HepG2 (cell line): ENCODE data around the gene RABGEF1. TPM values are rescaled to one million over a fixed set of nuclear protein-coding genes. Genes with fewer than 3 reads are reported as not detected.
A peak's percentile ranks its signal among the peaks of the same experiment; 100 is the strongest.

Experiments used
- ARNT2 ChIP-seq: sonication (generic); formaldehyde crosslinking; IDR thresholded peaks from 2 replicates; pipeline ENCODE4 v1.8.0; 2022; ENCODE audit warnings: mild to moderate bottlenecking, low read depth, missing genetic modification reagents, moderate library complexity
- CEBPG ChIP-seq: IDR thresholded peaks from 2 replicates; pipeline ENCODE4 v1.6.1; 2016
- GABPA ChIP-seq, 2 experiments: IDR thresholded peaks; 2 replicates each; pipeline ENCODE4 v1.6.1; 2011 to 2016; ENCODE audit warnings: low read depth in 2 of 2, low read length in 1 of 2, missing biosample characterization in 1 of 2, missing genetic modification characterization in 1 of 2
- HNF4G ChIP-seq, 2 experiments: sonication (generic) in 1 of 2; formaldehyde crosslinking in 1 of 2; IDR thresholded peaks; 2 replicates each; pipeline versions ENCODE4 v1.4.0 to v1.6.1; 2011 to 2020; ENCODE audit warnings: borderline replicate concordance in 2 of 2, low read depth in 2 of 2, mild to moderate bottlenecking in 2 of 2, low read length in 1 of 2, missing genetic modification reagents in 1 of 2, moderate library complexity in 1 of 2
- IRF2 ChIP-seq: IDR thresholded peaks from 2 replicates; pipeline ENCODE4 v1.6.1; 2018; ENCODE audit warnings: missing genetic modification reagents, missing compliant biosample characterization
- PPARG ChIP-seq: conservative IDR thresholded peaks from 2 replicates; pipeline ENCODE4 v1.6.1; 2016; ENCODE audit warnings: missing biosample characterization, missing genetic modification reagents
- SOX13 ChIP-seq, 3 experiments: fragments of 450-650 bp in 1 of 3; sonication (generic) in 1 of 3; formaldehyde crosslinking in 1 of 3; IDR thresholded peaks in 2 of 3; conservative IDR thresholded peaks in 1 of 3; 2 replicates each; pipeline versions ENCODE4 v1.5.0 to v1.6.1; 2016 to 2020; ENCODE audit warnings: antibody characterized with exemption in 1 of 3, mild to moderate bottlenecking in 1 of 3, missing compliant biosample characterization in 1 of 3, missing genetic modification reagents in 1 of 3, moderate library complexity in 1 of 3
- ZNF503 ChIP-seq: sonication (generic); formaldehyde crosslinking; IDR thresholded peaks from 2 replicates; pipeline ENCODE4 v1.4.0; 2020; ENCODE audit warnings: missing genetic modification reagents
- ZNF574 ChIP-seq: sonication (generic); formaldehyde crosslinking; IDR thresholded peaks from 2 replicates; pipeline ENCODE4 v1.4.0; 2020; ENCODE audit warnings: missing genetic modification reagents
- ZNF782 ChIP-seq: sonication (generic); formaldehyde crosslinking; IDR thresholded peaks from 2 replicates; pipeline ENCODE4 v1.4.0; 2020; ENCODE audit warnings: missing genetic modification reagents, mild to moderate bottlenecking, borderline replicate concordance
- ZSCAN30 ChIP-seq: sonication (generic); formaldehyde crosslinking; IDR thresholded peaks from 2 replicates; pipeline ENCODE4 v1.5.0; 2020; ENCODE audit warnings: mild to moderate bottlenecking, missing genetic modification reagents
- polyA plus RNA-seq, 8 experiments: library from polyadenylated mRNA; depleted of rRNA in 3 of 8; stranded (reverse) in 7 of 8; unstranded in 1 of 8; fragments of >200 nt; fragmentation: Illumina TruSeq in 4 of 8; extraction: Trizol in 4 of 8; gene quantifications; 2 replicates each; pipeline versions ENCODE4 v1.2.1 to v1.2.3, GENCODE V29; 2011 to 2016; ENCODE audit warnings: low read depth in 4 of 8, missing spikeins in 1 of 8, mixed read lengths in 1 of 8; ENCODE audit not compliant: insufficient read depth in 1 of 8
- total RNA-seq, 5 experiments: library from RNA; depleted of rRNA; stranded (reverse); fragments of >200 nt; fragmentation: Illumina TruSeq; extraction: Trizol; gene quantifications; 2 replicates each; pipeline ENCODE4 v1.2.3, GENCODE V29; 2016; ENCODE audit warnings: low read depth in 1 of 5
- TF ChIP-seq, protein P1 (sequence below): IDR thresholded peaks from 2 replicates; pipeline ENCODE4 v1.6.1; 2016
- TF ChIP-seq, protein P2 (sequence below): sonication (generic); formaldehyde crosslinking; conservative IDR thresholded peaks from 2 replicates; pipeline ENCODE4 v1.8.0; 2022; ENCODE audit warnings: low read depth, missing genetic modification reagents
- TF ChIP-seq, protein P3 (sequence below): sonication (generic); formaldehyde crosslinking; IDR thresholded peaks from 2 replicates; pipeline ENCODE4 v1.8.1; 2022; ENCODE audit warnings: mild to moderate bottlenecking, missing genetic modification reagents
- TF ChIP-seq, protein P4 (sequence below): sonication (generic); formaldehyde crosslinking; conservative IDR thresholded peaks from 2 replicates; pipeline ENCODE4 v1.4.0; 2020; ENCODE audit warnings: mild to moderate bottlenecking, missing genetic modification reagents, moderate library complexity

RABGEF1 gene
- total and polyA plus RNA-seq, 2 of the 13 experiments (the other 11 are each of a cell fraction or from before 2014, with no cell fraction given) = 22.7 to 35.3 TPM

DNA sequence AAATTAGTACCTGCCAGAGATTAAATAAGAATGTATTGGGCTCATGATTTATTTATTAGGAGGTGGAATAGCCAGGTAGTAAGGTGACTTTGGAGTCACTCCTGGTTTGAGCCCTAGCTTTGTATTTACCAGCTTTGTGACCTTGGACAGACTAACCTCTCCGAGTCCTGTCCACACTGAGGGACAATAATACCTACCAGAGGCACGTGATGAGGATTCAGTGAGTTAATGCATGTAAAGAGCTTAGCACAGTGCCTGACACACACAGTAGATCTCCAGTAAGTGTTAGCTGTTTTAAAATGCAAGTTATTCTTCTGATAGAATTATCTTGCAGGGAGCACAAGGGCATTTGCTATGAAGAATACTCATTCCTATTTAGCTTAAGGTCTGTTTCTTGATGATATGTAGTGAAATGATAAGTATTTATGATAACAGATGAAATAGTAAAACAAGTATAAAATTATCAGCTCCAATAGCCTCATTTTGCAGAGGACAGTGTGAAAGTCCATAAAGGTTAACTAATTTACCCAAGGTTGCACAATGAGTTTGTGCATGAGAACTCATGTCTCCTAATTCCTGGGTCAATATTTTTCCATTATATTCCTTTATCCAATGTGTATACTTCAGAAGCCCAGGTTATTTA lies 36.4 kb downstream of the RABGEF1 start (continued):
- TF ChIP-seq SOX13 (IDR thresholded peaks at IDR 0.05) = peak; percentile 41; the same call in 1 of the 2 replicates
- peak in 1 of 2 experiments; percentile 89; a peak in 2 of 4 replicates for TF ChIP-seq SOX13 (CRISPR knock-in tag; conservative IDR thresholded peaks at IDR 0.05 in 1 of 2, IDR thresholded peaks at IDR 0.05 in 1 of 2)
- TF ChIP-seq PPARG (CRISPR knock-in tag) = 0 out of 2 replicates have a peak, but pooled peaks have one; percentile 43
- no peak for TF ChIP-seq ZNF782 (CRISPR knock-in tag)
- TF ChIP-seq CEBPG (CRISPR knock-in tag) = peak; percentile 29; the same call in 1 of the 2 replicates
- no peak for TF ChIP-seq ZSCAN30 (CRISPR knock-in tag)
- TF ChIP-seq IRF2 = peak; percentile 35; the same call in 1 of the 2 replicates
- no peak for TF ChIP-seq HNF4G (IDR thresholded peaks at IDR 0.05; ENCODE audit: borderline replicate concordance, low read depth, low read length)
- TF ChIP-seq HNF4G (CRISPR knock-in tag; IDR thresholded peaks at IDR 0.05; ENCODE audit: borderline replicate concordance, low read depth) = no peak
- no peak for TF ChIP-seq ZNF574 (CRISPR knock-in tag)
- TF ChIP-seq, protein P1, sequence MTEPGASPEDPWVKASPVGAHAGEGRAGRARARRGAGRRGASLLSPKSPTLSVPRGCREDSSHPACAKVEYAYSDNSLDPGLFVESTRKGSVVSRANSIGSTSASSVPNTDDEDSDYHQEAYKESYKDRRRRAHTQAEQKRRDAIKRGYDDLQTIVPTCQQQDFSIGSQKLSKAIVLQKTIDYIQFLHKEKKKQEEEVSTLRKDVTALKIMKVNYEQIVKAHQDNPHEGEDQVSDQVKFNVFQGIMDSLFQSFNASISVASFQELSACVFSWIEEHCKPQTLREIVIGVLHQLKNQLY (CRISPR knock-in tag) = peak; percentile 73
- no peak for TF ChIP-seq ZNF503
- TF ChIP-seq ARNT2 (CRISPR knock-in tag) = 0 out of 2 replicates have a peak, but pooled peaks have one; percentile 43
- TF ChIP-seq GABPA (IDR thresholded peaks at IDR 0.05; ENCODE audit: low read depth, low read length) = no peak
- TF ChIP-seq GABPA (CRISPR knock-in tag; IDR thresholded peaks at IDR 0.05; ENCODE audit: low read depth) = peak; percentile 10; the same call in 1 of the 2 replicates
- TF ChIP-seq, protein P2, sequence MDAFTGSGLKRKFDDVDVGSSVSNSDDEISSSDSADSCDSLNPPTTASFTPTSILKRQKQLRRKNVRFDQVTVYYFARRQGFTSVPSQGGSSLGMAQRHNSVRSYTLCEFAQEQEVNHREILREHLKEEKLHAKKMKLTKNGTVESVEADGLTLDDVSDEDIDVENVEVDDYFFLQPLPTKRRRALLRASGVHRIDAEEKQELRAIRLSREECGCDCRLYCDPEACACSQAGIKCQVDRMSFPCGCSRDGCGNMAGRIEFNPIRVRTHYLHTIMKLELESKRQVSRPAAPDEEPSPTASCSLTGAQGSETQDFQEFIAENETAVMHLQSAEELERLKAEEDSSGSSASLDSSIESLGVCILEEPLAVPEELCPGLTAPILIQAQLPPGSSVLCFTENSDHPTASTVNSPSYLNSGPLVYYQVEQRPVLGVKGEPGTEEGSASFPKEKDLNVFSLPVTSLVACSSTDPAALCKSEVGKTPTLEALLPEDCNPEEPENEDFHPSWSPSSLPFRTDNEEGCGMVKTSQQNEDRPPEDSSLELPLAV (CRISPR knock-in tag) = no peak
- TF ChIP-seq, protein P3, sequence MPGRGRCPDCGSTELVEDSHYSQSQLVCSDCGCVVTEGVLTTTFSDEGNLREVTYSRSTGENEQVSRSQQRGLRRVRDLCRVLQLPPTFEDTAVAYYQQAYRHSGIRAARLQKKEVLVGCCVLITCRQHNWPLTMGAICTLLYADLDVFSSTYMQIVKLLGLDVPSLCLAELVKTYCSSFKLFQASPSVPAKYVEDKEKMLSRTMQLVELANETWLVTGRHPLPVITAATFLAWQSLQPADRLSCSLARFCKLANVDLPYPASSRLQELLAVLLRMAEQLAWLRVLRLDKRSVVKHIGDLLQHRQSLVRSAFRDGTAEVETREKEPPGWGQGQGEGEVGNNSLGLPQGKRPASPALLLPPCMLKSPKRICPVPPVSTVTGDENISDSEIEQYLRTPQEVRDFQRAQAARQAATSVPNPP = no peak
- TF ChIP-seq, protein P4, sequence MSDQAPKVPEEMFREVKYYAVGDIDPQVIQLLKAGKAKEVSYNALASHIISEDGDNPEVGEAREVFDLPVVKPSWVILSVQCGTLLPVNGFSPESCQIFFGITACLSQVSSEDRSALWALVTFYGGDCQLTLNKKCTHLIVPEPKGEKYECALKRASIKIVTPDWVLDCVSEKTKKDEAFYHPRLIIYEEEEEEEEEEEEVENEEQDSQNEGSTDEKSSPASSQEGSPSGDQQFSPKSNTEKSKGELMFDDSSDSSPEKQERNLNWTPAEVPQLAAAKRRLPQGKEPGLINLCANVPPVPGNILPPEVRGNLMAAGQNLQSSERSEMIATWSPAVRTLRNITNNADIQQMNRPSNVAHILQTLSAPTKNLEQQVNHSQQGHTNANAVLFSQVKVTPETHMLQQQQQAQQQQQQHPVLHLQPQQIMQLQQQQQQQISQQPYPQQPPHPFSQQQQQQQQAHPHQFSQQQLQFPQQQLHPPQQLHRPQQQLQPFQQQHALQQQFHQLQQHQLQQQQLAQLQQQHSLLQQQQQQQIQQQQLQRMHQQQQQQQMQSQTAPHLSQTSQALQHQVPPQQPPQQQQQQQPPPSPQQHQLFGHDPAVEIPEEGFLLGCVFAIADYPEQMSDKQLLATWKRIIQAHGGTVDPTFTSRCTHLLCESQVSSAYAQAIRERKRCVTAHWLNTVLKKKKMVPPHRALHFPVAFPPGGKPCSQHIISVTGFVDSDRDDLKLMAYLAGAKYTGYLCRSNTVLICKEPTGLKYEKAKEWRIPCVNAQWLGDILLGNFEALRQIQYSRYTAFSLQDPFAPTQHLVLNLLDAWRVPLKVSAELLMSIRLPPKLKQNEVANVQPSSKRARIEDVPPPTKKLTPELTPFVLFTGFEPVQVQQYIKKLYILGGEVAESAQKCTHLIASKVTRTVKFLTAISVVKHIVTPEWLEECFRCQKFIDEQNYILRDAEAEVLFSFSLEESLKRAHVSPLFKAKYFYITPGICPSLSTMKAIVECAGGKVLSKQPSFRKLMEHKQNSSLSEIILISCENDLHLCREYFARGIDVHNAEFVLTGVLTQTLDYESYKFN (CRISPR knock-in tag) = peak; percentile 47
